GM19467 (cell line): ENCODE data around the gene GPR173.

Source experiments
- ATAC-seq: cut with Tn5 transposase; IDR thresholded peaks from one replicate; pipeline ENCODE4 v1.9.1; 2021; ENCODE audit warnings: mild to moderate bottlenecking, moderate library complexity; ENCODE audit not compliant: unreplicated experiment

GPR173 gene

GRCh38 chrX:53048169-53049126 is at the start of gene GPR173:
GPR173 (plus strand) TSS chrX:53048789; CDS start chrX:53076622, 27,833 bp downstream.
- ATAC-seq, result no peak

DNA sequence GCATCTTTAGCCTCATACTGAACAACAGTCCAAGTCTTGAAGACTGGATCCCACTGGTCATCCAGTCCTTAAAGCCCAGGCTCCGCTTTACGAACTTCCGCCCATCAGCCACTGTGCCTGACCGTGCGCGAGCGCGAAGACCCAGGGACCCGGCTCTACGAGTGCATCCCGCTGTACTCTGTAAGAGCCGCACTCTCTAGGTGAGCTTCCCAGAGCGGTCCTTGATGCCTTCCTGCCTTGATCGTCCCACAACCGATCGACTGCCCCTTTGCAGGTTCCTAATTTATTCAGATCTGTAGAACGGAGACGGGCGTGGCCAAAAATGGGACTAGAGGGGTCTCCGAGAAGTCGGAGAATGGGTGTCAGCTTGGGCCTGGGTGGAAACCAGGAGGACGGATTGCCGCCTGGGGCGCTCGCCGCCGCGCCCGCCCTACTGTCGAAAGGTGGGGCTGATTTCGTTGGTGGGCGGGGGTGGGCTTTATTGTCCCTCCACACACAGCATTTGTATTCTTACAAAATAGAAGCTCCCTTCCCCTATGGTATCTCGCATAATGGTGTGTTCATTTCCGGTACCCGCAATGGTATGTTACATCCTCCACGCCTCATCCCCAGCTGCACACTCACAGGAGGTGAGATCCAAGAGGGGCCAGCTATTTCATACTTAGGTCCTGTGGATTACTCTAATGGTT is 48.0 kb upstream of the GPR173 start:
- no peak for ATAC-seq

GRCh38 chrX:53001958-53002357 is 46.6 kb upstream of the GPR173 start:
- no peak for ATAC-seq

GRCh38 chrX:53003111-53003510 is 45.5 kb upstream of the GPR173 start:
- ATAC-seq, result no peak

DNA sequence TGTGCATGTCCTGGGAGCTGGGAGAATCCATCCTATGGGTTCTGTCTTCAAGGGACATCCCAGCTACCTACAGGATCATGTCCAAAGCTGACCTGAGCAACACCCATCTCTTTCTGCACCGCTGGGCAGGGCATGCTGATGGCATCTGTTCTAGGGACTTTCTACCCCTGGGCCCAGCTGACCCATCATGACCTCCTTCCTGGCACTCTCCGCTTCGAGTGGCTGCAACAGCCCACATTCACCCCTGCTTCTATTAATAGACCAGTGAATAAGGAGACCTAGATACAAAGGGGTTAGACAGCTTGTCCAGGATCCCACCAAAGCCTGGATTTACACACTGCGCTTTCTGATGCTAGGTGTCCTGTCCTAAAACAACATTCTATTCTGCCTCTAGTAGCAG is 44.6 kb upstream of the GPR173 start:
- ATAC-seq, result no peak

GRCh38 chrX:53004811-53005210 is 43.8 kb upstream of the GPR173 start:
- no peak for ATAC-seq

GRCh38 chrX:53005327-53005726 is 43.3 kb upstream of the GPR173 start:
- no peak for ATAC-seq

DNA sequence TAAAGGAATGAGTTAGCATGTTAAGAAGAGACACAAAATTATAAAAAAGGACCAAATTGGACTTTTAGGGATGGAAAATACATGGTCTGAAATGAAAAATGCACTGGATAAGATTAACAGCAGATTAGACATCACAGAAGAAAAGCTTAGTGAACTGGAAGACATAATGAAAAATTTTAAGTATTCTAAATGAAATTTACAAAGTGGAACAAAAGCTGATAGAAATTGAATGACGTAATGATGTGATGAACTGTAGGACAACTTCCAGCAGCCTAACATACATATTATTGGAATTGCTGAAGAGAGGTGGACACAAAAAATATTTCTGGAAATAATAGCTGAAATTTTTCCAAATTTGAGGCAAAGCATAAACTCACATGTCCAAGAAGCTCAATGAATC is 39.6 kb upstream of the GPR173 start:
- ATAC-seq, result no peak

DNA sequence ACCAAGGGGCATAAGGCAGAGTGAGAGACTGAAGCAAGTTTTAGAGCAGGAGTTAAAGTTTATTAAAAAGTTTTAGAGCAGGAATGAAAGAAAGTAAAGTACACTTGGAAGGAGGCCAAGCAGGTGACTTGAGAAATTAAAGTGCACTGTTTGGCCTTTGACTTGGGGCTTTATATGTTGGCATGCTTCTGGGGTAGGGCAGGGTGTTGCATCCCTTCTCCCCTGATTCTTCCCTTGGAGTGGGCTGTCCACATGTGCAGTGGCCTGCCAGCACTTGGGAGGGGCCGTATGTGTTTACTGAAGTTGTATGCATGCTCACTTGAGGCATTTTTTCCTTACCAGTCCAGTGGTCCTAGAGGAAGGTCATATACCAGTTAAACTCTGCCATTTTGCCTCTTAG is 35.3 kb upstream of the GPR173 start:
- no peak for ATAC-seq

- ATAC-seq, result no peak
Observed at GRCh38 chrX:53018627-53019026, 30.0 kb upstream of the GPR173 start.

DNA sequence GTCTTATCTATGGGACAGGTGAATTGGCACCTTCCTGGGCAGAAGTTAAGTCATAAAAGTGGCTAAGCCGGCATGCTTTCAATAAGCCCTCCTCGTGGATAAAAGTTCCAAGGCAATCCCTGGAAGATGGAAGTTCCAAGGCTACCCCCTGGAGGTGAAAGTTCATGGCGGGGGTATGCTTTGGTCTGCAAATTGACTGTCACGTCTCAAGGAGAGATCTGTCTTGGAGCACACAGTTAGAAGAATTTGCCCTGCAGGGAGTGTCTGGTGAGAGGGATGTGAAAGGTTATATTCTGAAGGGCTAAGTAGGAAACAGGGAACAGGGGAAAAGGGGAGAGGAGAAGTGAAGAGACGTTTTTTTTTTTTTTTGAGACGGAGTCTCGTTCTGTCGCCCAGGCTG is 26.2 kb upstream of the GPR173 start:
- ATAC-seq, result no peak

- ATAC-seq, result no peak
Observed at GRCh38 chrX:53028678-53029077, 19.9 kb upstream of the GPR173 start.

DNA sequence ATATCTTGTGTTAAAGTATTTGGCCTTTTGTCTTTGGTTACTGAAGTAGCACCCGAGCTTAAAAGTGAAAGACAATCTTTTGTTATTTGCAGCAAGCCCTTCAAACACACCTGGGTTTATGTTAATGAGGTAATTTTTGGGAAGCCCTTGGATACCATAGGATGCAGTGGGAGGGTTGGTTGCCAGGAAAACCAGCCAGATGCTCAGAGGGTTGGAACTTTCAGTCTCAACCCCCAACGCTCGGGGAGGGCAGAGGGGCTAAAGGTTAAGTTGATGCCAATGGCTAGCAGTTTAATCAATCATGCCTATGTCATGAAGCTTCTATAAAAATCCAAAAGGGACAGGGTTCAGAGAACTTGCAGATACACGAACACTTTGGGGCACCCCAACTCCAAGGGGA is 17.2 kb upstream of the GPR173 start:
- no peak for ATAC-seq

DNA sequence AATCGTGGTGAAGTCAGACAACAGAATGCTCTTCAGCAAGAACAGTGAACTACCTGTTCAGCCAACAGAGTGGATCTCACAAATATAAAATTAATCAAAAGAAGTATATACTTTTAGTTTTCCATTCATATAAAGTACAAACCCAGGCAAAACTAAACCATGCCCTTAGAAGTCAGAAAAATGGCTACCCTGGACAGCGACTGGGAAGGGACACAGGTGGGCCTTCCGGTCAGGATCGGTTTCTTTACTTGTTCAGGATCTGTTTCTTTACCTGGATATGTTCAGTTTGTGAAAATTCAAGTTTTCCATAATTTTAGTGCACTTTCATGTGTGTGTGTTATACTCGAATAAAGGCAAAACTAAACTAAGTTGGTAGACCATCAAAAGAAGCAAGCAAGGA is 12.4 kb upstream of the GPR173 start:
- no peak for ATAC-seq

DNA sequence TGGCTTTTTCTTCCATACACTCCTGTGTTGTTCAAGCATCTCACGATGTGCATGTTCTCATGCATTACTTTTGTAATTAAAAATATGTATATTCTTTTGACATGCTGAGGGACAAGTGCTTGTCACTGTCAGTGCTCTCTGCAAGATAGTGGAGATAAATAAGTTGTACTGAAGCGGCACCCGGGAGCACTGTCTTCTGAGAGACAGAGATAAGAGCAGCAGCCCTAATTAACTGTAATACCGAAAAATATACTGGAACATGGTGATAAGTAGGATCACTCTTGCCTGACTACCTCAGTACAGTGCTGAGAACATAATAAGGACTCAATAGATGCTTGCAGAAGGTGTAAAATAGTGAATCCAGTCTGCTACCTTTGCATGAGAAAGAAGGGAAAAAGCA is 9.4 kb upstream of the GPR173 start:
- ATAC-seq, result no peak

- ATAC-seq, result no peak
Observed at GRCh38 chrX:53044995-53045394, 3.6 kb upstream of the GPR173 start.

- ATAC-seq, result no peak
Observed at GRCh38 chrX:53047228-53047627, 1.4 kb upstream of the GPR173 start.

GRCh38 chrX:53049127-53049517 is 533 bp downstream of the GPR173 start:
- no peak for ATAC-seq

DNA sequence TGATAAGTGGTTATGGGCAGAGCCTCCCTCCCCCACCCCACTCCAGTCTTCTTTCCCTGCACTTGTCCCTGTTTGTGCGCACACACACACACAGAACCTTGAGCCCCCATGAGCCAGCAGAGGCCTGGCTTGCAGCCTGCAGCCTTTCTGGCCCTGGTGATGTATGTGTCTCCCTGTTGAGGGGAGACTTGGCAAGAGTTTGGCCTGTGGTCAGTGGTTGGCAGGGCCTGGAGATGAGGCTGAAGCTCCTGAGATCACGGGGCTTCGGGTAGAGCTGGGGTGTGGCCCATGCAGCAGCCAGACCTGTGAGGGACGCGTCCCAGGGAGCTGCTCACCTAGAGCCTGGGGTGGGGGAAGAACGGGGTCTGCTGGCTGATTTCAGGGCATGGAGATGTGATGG is 2.3 kb downstream of the GPR173 start:
- no peak for ATAC-seq

GRCh38 chrX:53055244-53055849 is 6.8 kb downstream of the GPR173 start:
- no peak for ATAC-seq

DNA sequence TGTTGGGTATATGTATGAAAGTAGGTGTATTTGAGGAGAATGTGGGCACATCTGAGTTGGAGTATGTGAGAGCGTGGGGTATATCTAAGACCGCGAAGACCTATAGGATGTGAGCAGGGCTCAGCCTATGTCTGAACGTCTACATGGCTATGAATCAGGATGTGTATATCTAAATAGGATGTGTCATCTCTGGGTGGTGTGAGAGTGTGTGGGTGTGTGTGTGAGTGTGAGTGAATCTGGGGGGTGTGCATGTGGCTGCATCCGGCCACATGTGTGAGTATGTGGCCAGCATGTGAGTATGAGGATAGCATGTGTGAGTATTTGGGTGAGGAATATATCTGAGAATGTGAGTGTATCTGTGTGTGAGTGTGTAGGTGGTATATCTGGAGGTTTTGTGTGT is 7.7 kb downstream of the GPR173 start:
- ATAC-seq, result no peak

- ATAC-seq, result no peak
Observed at GRCh38 chrX:53065104-53065503, 16.5 kb downstream of the GPR173 start.
